Cardiac fibroblast (primary cell): ENCODE data around the gene CBX1.
A peak's percentile ranks its signal among the peaks of the same experiment; 100 is the strongest.

ENCODE experiments used
- DNase-seq, 2 donors: peaks; one replicate each; pipeline versions ENCODE4 v3.0.0 to v3.0.0-alpha.2; 2010; ENCODE audit warnings: low read depth in 2 of 2
- H3K4me3 ChIP-seq, 2 donors: replicated peaks in 1 of 2; 1 replicate in 1 of 2; 2 replicates in 1 of 2; pipeline ENCODE4 v1.5.1; 2011; ENCODE audit warnings: low read depth in 2 of 2, low read length in 2 of 2, mild to moderate bottlenecking in 2 of 2, moderate library complexity in 1 of 2
- CTCF ChIP-seq: IDR thresholded peaks from one replicate; pipeline ENCODE4 v1.5.1; 2011; ENCODE audit warnings: low read depth, mild to moderate bottlenecking, low read length, inconsistent platforms

Gene CBX1

GRCh38 chr17:48047113-48047740 lies 54.1 kb downstream of the CBX1 start:
- no peak for DNase-seq
- TF ChIP-seq CTCF: no peak
- peak overlapping the region; percentile 67 to 70 for H3K4me3 ChIP-seq

GRCh38 chr17:48046296-48046695 lies 55.0 kb downstream of the CBX1 start:
- no peak for TF ChIP-seq CTCF
- DNase-seq: no peak
- H3K4me3 ChIP-seq: no peak overlapping the region

GRCh38 chr17:48045316-48046001 lies 55.8 kb downstream of the CBX1 start:
- DNase-seq: peak in 1 of 2 donors; percentile 60
- no peak for TF ChIP-seq CTCF
- H3K4me3 ChIP-seq: no peak overlapping the region

GRCh38 chr17:48044851-48045250 lies 56.4 kb downstream of the CBX1 start:
- no peak overlapping the region for H3K4me3 ChIP-seq

GRCh38 chr17:48043176-48043575 lies 58.1 kb downstream of the CBX1 start:
- no peak overlapping the region for H3K4me3 ChIP-seq
- no peak for TF ChIP-seq CTCF
- DNase-seq: peak in 1 of 2 donors; percentile 57

More at GRCh38 chr17:48044851-48045250, 56.4 kb downstream of the CBX1 start:
- no peak for TF ChIP-seq CTCF
- no peak for DNase-seq

- TF ChIP-seq CTCF: no peak
These were observed 62.6 kb downstream of the CBX1 start for GRCh38 chr17:48038687-48039086.

More at GRCh38 chr17:48038687-48039086, 62.6 kb downstream of the CBX1 start:
- H3K4me3 ChIP-seq: no peak overlapping the region
- no peak for DNase-seq
